Fibroblast of lung (primary cell): Measurements from ENCODE around the gene CNKSR3. TPM values are rescaled to one million over a fixed set of nuclear protein-coding genes. Genes with fewer than 3 reads are reported as not detected.

Experiments
- DNase-seq, 2 donors: peaks; one replicate each; pipeline versions ENCODE4 v3.0.0 to v3.0.0-alpha.2; 2010; ENCODE audit warnings: low read depth in 2 of 2
- H2AFZ ChIP-seq: 2 replicates; pipeline ENCODE4 v1.5.1; 2012; ENCODE audit warnings: low read length, control low read depth, inconsistent platforms
- H3K27ac ChIP-seq: 2 replicates; pipeline ENCODE4 v1.5.1; 2011; ENCODE audit warnings: low read length, control low read depth; ENCODE audit not compliant: insufficient read depth
- H3K27me3 ChIP-seq: 2 replicates; pipeline ENCODE4 v1.5.1; 2011; ENCODE audit warnings: mild to moderate bottlenecking, low read length; ENCODE audit not compliant: control insufficient read depth, insufficient read depth
- H3K36me3 ChIP-seq: 2 replicates; pipeline ENCODE4 v1.5.1; 2011; ENCODE audit warnings: low read length; ENCODE audit not compliant: control insufficient read depth, insufficient read depth
- H3K4me1 ChIP-seq: 2 replicates; pipeline ENCODE4 v1.5.1; 2011; ENCODE audit warnings: low read length; ENCODE audit not compliant: control insufficient read depth, insufficient read depth; ENCODE audit errors: extremely low read depth
- H3K4me2 ChIP-seq: 2 replicates; pipeline ENCODE4 v1.5.1; 2011; ENCODE audit warnings: low read length, control low read depth; ENCODE audit not compliant: insufficient read depth; ENCODE audit errors: extremely low read depth
- H3K4me3 ChIP-seq, 4 experiments: fragments of 200-600 bp in 1 of 4; sonication (generic) in 1 of 4; replicated peaks in 1 of 4; 2 replicates each; pipeline ENCODE4 v1.5.1; 2011 to 2016; ENCODE audit warnings: low read length in 4 of 4, low read depth in 3 of 4, mild to moderate bottlenecking in 3 of 4, control low read depth in 2 of 4, inconsistent platforms in 1 of 4, mixed read lengths in 1 of 4; ENCODE audit not compliant: insufficient read depth in 1 of 4; ENCODE audit errors: control extremely low read depth in 1 of 4
- H3K79me2 ChIP-seq: 2 replicates; pipeline ENCODE4 v1.5.1; 2012; ENCODE audit warnings: mild to moderate bottlenecking, low read length, inconsistent platforms; ENCODE audit not compliant: control insufficient read depth, insufficient read depth
- H3K9ac ChIP-seq: 2 replicates; pipeline ENCODE4 v1.5.1; 2011; ENCODE audit warnings: mild to moderate bottlenecking, low read length, control low read depth; ENCODE audit not compliant: insufficient read depth
- H3K9me3 ChIP-seq: 2 replicates; pipeline ENCODE4 v1.5.1; 2012; ENCODE audit warnings: low read depth, low read length; ENCODE audit not compliant: control insufficient read depth, insufficient read depth
- H4K20me1 ChIP-seq: 2 replicates; pipeline ENCODE4 v1.5.1; 2011; ENCODE audit warnings: low read length; ENCODE audit not compliant: control insufficient read depth, insufficient read depth; ENCODE audit errors: extremely low read depth
- CTCF ChIP-seq, 2 donors: IDR thresholded peaks in 1 of 2; conservative IDR thresholded peaks in 1 of 2; 1 replicate in 1 of 2; 2 replicates in 1 of 2; pipeline ENCODE4 v1.5.1; 2011 to 2012; ENCODE audit warnings: low read length in 2 of 2, control low read depth in 1 of 2, inconsistent platforms in 1 of 2, low read depth in 1 of 2, mild to moderate bottlenecking in 1 of 2
- EZH2 ChIP-seq: IDR thresholded peaks from 2 replicates; pipeline ENCODE4 v1.5.1; 2012; ENCODE audit warnings: low read length, control low read depth, mild to moderate bottlenecking; ENCODE audit errors: missing control alignments
- polyA plus RNA-seq, 2 donors: library from polyadenylated mRNA; depleted of rRNA in 1 of 2; stranded (reverse) in 1 of 2; unstranded in 1 of 2; fragments of >200 nt; gene quantifications; 2 replicates each; pipeline ENCODE4 v1.2.1, GENCODE V29; 2011 to 2012; ENCODE audit warnings: missing spikeins in 1 of 2
- total RNA-seq: library from RNA; depleted of rRNA; stranded (reverse); fragments of >200 nt; gene quantifications from 2 replicates; pipeline ENCODE4 v1.2.1, GENCODE V29; 2014

CNKSR3 gene
- total and polyA plus RNA-seq, 2 donors (not counting 1 experiment from before 2014, with no cell fraction given) = 5.5 to 14.0 TPM

- no peaks in the 10 kb centered on the region for H4K20me1 ChIP-seq
- TF ChIP-seq EZH2 (no peak), CTCF (conservative IDR thresholded peaks at IDR 0.05 in 1 of 2, IDR thresholded peaks at IDR 0.05 in 1 of 2; ENCODE audit: low read depth in 1 of 2, low read length in 2 of 2) (no peak)
- H3K27ac ChIP-seq = no peak overlapping the region
- no peak overlapping the region for H3K9ac ChIP-seq
- H3K27me3 ChIP-seq = no peaks in the 10 kb centered on the region
- no peaks in the 10 kb centered on the region for H3K4me1 ChIP-seq
- no peaks in the 10 kb centered on the region for H3K36me3 ChIP-seq
- H3K9me3 ChIP-seq = no peaks in the 10 kb centered on the region
- DNase-seq = no peak
- no peaks in the 10 kb centered on the region for H3K79me2 ChIP-seq
- no peak overlapping the region for H3K4me3 ChIP-seq
- H3K4me2 ChIP-seq = no peak overlapping the region
- H2AFZ ChIP-seq = no peak overlapping the region
Observed at GRCh38 chr6:154534531-154534930, 24.0 kb upstream of the CNKSR3 start.

- Histone ChIP-seq H3K27me3 (no peaks in the 10 kb centered on the region), H3K79me2 (no peaks in the 10 kb centered on the region), H3K36me3 (no peaks in the 10 kb centered on the region), H3K4me3 (no peak overlapping the region), H3K4me1 (no peaks in the 10 kb centered on the region), H2AFZ (no peak overlapping the region), H3K9me3 (no peaks in the 10 kb centered on the region), H3K9ac (no peak overlapping the region), H3K27ac (no peak overlapping the region), H4K20me1 (no peaks in the 10 kb centered on the region), H3K4me2 (no peak overlapping the region)
- TF ChIP-seq CTCF (conservative IDR thresholded peaks at IDR 0.05 in 1 of 2, IDR thresholded peaks at IDR 0.05 in 1 of 2; ENCODE audit: low read depth in 1 of 2, low read length in 2 of 2) (no peak), EZH2 (no peak)
- DNase-seq = no peak
Observed at GRCh38 chr6:154532426-154532825, 21.9 kb upstream of the CNKSR3 start.

GRCh38 chr6:154529957-154530356 lies 19.5 kb upstream of the CNKSR3 start:
- Histone ChIP-seq H3K9me3 (no peaks in the 10 kb centered on the region), H2AFZ (no peak overlapping the region), H4K20me1 (no peaks in the 10 kb centered on the region), H3K27me3 (no peaks in the 10 kb centered on the region), H3K36me3 (no peaks in the 10 kb centered on the region), H3K27ac (no peak overlapping the region), H3K4me2 (no peak overlapping the region), H3K9ac (no peak overlapping the region), H3K4me1 (no peaks in the 10 kb centered on the region), H3K4me3 (no peak overlapping the region), H3K79me2 (no peaks in the 10 kb centered on the region)
- no peak for DNase-seq
- TF ChIP-seq EZH2 = no peak
- TF ChIP-seq CTCF (conservative IDR thresholded peaks at IDR 0.05 in 1 of 2, IDR thresholded peaks at IDR 0.05 in 1 of 2; ENCODE audit: low read depth in 1 of 2, low read length in 2 of 2) = no peak
